GM10266 (cell line): ENCODE measurements around the gene RNASEH1.

Experiments used
- DNase-seq: peaks from one replicate; pipeline ENCODE4 v3.0.0; 2012; ENCODE audit errors: extremely low spot score
- TF ChIP-seq, protein P1 (sequence below): IDR thresholded peaks from 2 replicates; pipeline ENCODE4 v1.5.1; 2012; ENCODE audit warnings: mild to moderate bottlenecking, low read depth; ENCODE audit not compliant: control insufficient read depth, insufficient read depth; ENCODE audit errors: missing control alignments

The RNASEH1 gene

GRCh38 chr2:3539836-3540235 lies 18.3 kb downstream of the RNASEH1 start:
- DNase-seq, result no peak
- TF ChIP-seq, protein P1, sequence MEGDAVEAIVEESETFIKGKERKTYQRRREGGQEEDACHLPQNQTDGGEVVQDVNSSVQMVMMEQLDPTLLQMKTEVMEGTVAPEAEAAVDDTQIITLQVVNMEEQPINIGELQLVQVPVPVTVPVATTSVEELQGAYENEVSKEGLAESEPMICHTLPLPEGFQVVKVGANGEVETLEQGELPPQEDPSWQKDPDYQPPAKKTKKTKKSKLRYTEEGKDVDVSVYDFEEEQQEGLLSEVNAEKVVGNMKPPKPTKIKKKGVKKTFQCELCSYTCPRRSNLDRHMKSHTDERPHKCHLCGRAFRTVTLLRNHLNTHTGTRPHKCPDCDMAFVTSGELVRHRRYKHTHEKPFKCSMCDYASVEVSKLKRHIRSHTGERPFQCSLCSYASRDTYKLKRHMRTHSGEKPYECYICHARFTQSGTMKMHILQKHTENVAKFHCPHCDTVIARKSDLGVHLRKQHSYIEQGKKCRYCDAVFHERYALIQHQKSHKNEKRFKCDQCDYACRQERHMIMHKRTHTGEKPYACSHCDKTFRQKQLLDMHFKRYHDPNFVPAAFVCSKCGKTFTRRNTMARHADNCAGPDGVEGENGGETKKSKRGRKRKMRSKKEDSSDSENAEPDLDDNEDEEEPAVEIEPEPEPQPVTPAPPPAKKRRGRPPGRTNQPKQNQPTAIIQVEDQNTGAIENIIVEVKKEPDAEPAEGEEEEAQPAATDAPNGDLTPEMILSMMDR, result no peak

DNA sequence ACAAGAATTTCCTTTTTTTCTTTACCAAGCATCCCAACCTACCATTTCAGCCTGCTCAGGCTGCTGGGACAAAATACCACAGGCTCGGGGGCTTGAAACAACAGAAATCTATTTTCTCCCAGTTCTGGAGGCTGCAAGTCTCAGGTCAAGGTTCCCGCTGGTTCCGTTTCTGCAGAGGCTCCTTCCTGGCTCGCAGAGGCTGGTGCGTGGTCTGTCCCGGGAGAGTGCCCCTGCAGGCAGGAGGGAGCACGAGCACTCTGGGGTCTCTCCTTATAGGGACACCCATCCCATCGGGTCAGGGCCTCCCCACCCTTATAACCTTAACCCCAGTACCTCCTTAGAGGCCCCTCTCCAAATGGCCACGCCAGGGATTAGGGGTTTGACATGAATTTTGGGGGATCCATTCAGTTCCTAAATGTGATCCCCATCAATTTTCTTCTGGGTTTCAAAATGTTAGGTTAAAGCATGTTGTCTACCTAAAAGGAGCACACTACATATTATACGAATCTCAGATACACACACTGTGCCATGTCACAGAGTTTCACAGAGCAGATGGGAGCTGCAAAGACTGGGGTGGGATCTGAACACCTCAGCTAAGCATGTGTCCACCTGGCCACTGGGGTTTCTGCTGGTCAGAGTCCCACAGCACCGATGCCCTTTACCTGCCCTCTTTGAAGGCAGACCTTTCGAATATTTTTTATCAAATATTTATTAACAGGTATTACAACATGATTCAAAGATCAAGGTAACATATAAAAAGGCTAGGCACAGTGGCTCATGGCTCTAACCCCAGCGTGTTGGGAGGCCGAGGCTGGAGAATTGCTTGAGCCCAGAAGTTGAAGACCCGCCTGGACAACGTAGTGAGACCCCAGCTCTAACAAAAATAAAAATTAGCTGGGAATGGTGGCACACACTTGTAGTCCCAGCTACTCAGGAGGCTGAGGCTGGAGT lies 21.2 kb downstream of the RNASEH1 start:
- no peak for DNase-seq
- TF ChIP-seq, protein P1, result no peak

DNA sequence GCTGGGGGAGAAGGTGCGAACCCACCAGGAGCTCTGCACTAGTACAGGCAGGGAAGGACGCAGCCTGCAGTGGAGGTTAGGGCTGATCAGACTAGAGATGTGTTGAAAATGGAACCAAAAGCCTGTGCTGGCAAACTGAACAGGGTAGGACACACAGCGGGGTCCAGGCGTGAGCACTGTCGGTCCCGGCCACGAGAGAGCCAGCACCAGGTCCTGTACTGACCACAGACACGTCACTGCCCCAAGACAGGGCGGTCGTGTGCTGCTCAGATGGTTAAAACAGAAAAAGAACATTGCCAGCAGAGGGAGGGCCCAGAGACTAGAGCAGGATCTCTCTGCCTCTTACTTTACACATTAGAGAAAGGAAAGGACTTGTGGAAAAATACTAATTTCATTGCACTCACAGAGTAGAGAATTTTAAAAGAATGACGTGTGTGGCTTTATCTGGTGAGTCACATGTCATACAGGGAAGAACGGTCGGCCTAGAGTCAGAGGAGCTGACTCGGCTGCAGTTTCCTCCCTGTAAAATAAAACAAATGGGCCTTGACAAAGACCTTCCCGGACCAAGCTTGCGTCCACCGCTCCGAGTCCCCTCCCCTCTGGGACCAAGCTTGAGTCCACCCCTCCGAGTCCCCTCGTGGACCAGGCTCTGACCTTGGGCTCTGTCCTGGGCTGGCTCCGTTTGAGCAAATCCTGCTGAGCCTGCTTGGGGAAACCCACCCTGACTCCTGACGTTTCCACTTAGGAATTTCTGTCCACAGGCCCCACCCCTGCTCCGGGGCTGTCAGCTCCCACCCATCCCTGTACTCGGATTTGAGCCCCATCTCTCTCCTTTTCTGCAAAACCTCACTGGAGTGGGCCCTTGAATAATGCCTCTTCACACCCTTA lies 22.1 kb downstream of the RNASEH1 start:
- no peak for DNase-seq
- TF ChIP-seq, protein P1, result no peak

DNA sequence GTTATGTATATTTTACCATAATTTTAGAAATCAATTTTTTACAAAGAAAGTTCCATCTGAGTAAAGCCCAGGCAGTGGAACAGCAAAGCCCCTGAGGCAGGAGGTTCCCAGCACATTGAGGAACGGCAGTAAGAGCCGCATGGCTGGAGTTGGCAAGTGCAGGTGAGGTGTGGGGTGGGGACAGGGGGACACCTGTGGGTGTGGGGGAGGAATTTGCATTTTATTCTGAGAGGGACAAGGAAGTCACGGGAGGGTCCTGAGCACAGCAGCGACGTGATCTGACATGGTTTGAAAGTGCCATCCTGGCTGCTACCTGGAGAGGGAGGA lies 22.7 kb downstream of the RNASEH1 start:
- TF ChIP-seq, protein P1, result no peak
- DNase-seq, result no peak

GRCh38 chr2:3534251-3534814 lies 23.8 kb downstream of the RNASEH1 start:
- no peak for DNase-seq
- TF ChIP-seq, protein P1, result no peak

DNA sequence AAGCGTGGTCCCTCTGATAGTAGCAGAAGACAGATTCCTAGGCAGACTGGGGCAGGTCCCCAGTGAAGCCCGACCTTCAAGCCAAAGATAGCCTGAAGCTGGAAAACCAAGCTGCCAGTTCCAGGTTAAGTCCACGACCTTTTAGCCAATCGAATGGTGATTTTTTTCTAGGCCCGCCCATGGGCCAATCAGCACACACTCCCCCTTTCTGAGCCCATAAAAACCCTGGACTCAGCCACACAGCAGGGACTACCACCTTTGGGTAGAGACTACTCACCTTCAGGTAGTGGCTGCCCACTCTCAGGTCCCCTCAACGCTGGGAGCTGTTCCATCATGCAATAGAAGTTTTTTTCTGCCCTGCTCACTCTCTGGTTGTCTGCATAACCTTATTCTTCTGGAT lies 24.3 kb downstream of the RNASEH1 start:
- no peak for DNase-seq
- TF ChIP-seq, protein P1, result no peak
